Left ventricle myocardium superior (tissue), 1 donor: Measurements from ENCODE around the gene CXorf58. TPM values are rescaled to one million over a fixed set of nuclear protein-coding genes. Genes with fewer than 3 reads are reported as not detected.
"Not testable (repeated sequence)": the region's sequence is repeated elsewhere in the genome, so short reads cannot be mapped to it uniquely, and the experiment has no call there.

Experiments used
- ATAC-seq: fragments of 200-7000 bp; cut with Tn5 transposase; one replicate; pipeline ENCODE4 v1.9.1; 2020; ENCODE audit warnings: mild to moderate bottlenecking, moderate library complexity
- DNase-seq: peaks from one replicate; pipeline ENCODE4 v3.0.0-alpha.2; 2020
- intact Hi-C: fragments of 100-400 bp; cut with micrococcal nuclease; formaldehyde crosslinking; loops from one replicate; pipeline ENCODE4 v1.11.0; 2022
- total RNA-seq: library from RNA; stranded (reverse); fragmentation: NEBNext Ultra II Directional; extraction: Animal tissue kit (Norgen Biotek cat#: 25700); gene quantifications from one replicate; pipeline ENCODE4 v1.2.1, GENCODE V29; 2021
- donor health status: DM: no; HTN: yes; CAD: no; lungs with severe emphysema.

Gene CXorf58
- total RNA-seq, 1 donor from 2014 or later, result not detected

DNA sequence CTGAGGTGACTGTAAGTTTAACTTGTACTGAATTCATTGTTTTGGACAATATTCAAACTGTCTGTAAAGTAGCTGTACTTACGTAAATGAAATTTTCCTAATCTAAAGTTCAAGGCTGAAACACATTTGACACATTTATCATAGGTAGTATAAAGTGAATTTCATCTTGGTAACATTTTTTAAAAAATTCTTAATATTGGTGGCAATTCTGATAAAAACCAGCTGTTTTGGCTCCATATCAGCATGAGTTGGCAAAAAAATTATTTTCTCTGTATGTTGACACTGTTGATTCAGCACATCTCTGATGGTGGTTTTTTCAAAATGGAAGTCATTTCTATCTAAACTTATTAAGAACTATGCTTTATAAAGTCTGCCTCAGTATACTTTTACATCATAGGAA is 30.9 kb downstream of the CXorf58 start:
- DNase-seq (no peak), ATAC-seq (no peak)
- intact Hi-C loops, result no loop called here

DNA sequence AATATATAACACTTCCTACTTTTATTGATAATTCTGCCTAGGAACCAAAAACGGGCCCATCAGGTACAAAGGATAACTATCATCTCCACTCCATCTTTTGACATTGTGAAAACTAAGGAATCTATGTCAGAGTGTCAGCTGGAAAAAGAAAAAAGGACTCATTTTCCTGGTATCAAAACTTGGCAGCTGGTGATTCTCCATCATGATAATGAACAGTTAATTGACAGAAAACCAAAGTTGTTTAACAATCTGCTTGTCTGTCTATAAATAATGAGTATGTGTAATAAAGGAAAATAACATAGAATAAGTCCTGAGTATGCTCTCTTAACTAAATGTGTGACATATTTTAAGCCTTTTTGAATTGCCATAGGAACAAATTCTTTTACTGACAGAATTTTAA is 31.4 kb downstream of the CXorf58 start:
- DNase-seq, result no peak
- intact Hi-C loops, result no loop called here
- no peak for ATAC-seq

DNA sequence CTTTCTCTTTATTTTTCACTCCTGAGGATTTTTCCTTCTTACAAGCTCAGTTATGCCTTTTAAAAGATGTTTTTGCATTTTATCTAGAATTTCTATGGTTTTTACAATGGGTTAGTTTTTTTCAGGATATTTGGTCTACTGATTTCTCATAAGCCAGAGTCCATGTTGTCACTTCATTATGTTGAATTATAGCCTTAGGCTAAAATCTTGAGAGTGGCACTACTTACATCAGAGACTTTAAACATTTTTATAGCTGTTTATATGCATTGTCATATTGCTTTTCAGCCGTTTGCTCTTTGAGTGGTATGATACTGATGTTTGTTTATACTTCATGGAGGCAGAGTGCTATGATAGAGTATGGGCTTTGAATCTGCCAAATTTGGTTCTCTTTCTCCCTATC is 36.4 kb downstream of the CXorf58 start:
- DNase-seq (no peak), ATAC-seq (no peak)
- intact Hi-C loops, result no loop called here

DNA sequence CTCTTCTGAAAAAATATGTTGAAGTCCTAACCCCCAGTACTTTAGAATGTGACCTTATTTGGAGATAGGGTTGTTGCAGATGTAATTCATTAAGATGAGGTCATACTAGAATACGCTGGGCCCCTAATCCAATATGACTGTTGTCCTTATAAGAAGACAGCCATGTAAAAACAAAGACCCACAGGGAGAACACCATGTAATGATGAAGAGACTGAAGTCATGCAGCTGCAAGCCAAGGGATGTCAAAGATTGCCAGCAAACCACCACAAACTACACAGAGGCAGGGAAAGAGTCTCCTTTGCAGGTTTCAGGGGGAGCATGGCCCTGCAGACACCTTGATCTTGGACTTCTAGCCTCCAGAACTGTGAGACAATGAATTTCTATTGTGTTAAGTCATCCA is 37.4 kb downstream of the CXorf58 start:
- intact Hi-C loops, result no loop called here
- ATAC-seq (no peak), DNase-seq (no peak)

DNA sequence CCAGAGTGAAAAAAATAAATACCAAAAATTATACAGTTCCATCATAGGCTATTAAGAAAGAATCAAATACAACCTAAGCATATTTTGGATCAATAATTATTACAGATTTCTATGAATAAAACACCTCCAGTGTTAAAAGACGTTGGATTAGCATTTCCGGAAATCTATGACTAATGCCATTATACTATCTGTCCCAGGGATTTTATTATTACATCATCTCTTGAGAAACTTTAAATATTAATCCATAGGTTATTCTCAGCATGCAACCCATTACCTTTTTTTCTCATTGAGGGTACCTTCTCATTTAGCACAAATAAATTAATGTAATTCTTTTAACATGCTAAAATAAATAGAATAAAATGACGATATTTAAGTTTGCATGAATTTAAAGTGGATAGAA is 44.6 kb downstream of the CXorf58 start:
- no peak for ATAC-seq
- DNase-seq, result no peak
- intact Hi-C loops, result no loop called here

DNA sequence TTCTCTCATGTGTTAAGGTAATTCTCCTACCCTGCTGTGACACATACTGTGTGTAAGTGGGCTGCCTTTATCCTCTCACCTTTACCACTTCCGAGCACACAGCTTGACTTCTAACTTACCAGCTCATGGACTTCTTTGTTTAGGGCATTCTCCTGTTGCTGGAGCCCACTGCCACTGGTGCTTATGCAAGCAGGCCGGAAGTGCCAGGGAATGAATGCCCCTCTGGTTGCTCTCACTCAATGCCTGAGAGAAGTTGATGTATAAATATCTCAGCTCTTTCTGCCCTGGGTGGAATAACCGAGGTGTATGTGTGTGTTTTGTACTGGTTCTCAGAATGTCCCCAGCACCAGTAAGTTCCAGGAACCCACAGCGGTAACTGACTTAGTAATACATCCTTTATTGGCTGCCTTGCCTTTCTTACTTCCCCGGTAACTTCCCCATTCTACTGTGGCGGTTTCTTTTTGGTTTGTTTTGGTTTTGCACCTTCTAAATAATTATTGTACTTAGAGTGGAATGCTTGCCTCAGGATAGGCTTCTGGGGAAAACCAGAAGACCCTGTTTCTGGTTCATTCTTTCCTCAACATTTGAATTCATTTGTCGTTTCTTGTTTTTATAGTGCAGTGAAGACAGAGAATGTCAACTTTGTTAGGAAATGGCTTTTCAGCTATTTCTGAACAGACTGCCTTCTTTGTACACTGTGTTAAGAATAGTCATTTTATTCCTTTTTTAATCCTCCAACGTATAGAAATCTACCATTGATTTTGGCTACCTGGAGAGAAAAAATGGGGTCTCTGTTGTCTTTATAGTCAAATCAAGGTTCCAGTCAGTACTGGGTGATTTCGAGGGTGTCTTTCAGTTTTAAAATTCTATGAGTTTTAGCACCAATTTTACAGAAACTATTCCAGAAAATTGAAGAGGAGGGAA is 45.4 kb downstream of the CXorf58 start:
- intact Hi-C loops, result no loop called here
- no peak for ATAC-seq
- no peak for DNase-seq

DNA sequence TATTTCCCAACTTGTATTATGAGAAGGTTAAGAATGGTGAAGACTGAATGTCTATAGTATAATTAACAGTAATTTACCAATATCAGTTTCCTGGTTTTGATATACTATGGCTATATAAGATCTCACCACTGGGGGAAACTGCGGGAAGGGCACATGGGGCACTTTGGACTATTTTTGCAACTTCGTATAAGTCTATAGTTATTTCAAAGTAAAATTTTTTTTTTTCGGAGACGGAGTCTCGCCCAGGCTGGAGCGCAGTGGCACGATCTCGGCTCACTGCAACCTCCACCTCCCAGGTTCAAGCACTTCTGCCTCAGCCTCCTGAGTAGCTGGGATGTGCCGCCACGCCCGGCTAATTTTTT is 46.1 kb downstream of the CXorf58 start:
- no peak for ATAC-seq
- DNase-seq, result no peak
- intact Hi-C loops, result no loop called here

DNA sequence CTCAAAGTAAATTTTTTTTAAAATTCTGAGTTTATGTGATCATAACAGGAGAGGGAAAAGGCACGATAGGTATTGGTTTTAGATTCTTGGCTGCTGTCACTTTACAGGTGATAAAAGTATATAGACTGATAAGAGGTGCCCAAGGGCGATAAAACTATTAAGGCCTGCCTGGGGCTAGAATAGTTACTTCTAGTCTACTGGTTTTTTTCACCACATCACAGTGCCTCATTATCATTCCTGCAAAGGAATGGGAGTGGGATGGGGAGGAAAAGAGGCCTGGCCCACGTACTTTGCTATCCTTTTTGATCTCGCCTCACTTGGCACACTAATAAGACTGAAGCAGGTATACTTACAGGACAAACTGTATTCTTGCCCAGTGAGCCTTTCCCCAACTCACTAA is 46.6 kb downstream of the CXorf58 start:
- ATAC-seq (no peak), DNase-seq (no peak)
- intact Hi-C loops, result no loop called here

DNA sequence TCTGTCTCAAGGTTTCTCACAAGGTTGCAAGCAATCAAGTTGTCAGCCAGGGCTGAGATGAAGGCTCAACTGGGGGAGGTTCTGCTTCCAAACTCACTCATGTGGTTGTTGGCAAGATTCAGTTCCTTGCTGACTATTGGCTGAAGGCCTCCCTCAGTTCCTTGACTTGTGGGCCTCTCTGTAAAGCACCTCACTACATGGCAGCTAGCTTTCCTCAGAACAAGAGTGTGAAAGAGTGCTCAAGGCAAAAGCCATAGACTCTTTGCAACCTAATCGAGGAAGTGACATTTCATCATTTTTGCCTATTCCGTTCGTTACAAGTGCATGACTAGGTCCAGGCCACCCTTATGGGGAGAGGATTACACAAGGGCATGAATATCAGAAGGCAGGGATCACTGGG is 52.0 kb downstream of the CXorf58 start:
- intact Hi-C loops, result no loop called here
- ATAC-seq, result no peak
- DNase-seq, result no peak

DNA sequence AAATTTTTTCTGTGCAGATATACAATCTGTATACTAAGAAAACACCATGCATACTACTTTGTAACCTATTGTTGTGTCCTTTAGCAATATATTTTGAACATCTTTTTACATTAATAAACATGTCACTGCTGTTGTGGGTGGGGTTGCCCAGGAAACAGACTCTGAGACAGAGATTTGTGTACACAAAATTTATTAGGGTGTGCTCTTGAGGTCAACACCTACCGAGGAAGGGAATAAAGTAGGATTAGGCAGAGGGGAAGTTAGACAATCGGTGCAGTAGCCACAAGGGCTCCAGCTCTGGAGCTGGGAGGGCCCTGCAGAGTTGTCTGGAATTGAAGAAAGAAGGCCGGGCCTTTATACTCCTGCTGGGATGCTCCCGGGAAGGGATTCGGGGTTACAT is 56.4 kb downstream of the CXorf58 start:
- no peak for DNase-seq
- ATAC-seq, result no peak
- intact Hi-C loops, result no loop called here

DNA sequence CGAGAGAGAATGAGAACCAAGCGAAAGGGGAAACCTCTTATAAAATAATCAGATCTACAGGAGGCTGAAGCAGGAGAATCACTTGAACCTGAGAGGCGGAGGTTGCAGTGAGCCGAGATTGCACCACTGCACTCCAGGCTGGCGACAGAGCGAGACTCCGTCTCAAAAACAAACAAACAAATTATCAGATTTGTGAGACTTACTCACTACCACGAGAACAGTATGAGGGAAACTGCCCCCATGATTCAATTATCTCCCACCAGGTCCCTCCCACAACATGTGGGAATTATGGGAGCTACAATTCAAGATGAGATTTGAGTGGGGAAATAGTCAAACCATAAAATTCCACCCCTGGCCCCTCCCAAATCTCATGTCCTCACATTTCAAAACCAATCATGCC is 57.8 kb downstream of the CXorf58 start:
- DNase-seq, intact Hi-C loops, ATAC-seq: not testable (repeated sequence)

DNA sequence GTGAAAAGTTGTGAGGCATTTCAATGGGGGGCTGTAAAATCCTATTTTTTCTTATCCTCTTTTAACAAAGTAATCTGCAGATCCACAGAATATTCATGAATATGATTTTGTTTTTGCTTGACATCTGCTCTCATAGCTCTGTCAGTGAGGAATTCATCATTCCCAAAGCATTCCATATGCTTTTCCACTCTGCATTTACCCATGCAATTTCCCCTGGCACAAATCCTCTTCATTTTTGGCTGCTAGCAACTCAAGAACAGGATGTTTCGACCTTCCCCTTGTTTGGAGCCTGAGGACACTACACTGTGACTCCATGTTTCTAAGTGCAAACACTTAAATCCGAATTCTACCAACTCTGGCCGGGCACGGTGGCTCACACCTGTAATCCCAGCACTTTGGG is 70.7 kb downstream of the CXorf58 start:
- ATAC-seq (no peak), DNase-seq (no peak)
- intact Hi-C loops, result no loop called here

DNA sequence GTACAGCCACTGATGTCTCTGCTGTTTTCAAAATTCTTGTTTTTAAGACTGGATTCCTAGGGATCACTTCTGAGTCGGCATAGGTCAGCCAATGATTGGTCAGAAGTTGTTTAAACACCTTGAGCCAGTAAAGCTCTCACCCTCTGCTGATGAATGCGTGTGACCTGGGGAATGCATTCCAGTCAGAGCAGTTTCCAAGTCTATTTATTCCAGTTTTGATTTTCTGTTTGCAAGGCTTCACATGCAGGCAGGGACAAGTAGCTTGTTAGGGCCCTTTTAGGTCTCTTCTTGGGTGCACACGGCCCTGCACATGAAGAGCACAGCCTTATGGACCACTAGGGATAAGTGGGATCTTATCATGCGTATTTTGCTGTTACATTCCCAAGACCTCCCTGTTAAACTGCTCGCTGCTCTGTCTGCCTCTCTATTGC is 72.2 kb downstream of the CXorf58 start:
- DNase-seq, result no peak
- no peak for ATAC-seq
- intact Hi-C loops, result no loop called here

DNA sequence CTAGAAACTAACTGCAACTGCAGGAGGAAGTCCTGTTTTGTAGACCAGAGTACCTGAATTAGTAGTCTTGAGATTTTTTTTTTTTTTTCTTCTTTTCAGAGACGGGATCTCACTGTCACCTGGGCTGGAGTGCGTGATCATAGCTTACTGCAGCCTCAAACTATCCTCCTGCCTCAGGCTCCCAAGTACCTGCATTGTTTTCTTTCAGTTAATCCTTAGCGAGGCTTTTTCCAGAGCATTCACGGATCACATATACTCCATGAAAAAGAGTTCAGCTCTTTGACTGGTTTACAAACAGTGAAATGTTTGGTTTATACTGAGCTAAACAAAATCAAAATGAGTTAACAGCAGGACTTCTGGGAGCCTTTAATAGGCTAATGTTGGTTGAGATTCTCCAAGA is 73.4 kb downstream of the CXorf58 start:
- ATAC-seq (no peak), DNase-seq (no peak)
- intact Hi-C loops, result no loop called here

DNA sequence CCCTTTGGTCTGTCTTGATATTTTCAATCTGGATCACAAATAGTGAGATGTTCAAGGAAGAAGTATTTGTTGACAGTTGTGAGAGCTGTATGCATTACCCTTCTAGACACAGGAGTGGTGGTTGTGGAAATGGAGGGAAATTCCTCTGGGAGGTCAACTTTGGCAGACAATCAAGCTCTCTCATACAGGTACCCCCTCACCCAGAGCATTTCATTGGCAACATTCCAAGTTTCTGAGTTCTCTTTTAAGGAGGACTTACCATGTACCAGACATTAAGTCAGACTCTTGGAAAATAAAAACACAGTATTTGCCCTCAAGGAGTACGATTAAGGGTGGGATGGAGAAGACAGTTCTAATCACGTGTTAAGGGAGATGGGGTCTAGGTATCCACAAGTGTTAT is 73.9 kb downstream of the CXorf58 start:
- ATAC-seq, result no peak
- intact Hi-C loops, result no loop called here
- DNase-seq, result no peak

DNA sequence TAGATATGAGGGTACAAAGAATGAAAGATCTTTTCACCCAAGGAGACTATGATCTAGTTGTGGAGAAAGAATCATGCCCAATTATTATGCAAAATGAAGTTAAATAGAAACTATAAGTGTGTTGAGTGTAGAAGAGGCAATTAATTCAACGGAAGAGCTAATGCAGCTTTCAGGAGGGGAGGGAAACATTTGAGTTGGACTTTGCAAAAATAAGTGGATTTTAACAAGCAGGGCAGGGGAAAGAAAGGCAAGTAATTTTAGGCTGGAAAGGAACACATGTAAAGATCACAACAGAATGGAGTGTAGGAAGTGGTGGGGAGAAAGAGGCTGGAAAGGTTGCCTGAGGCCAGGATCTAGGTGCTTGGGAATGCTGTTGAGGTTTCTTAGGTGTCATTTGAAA is 75.1 kb downstream of the CXorf58 start:
- intact Hi-C loops, result no loop called here
- ATAC-seq (no peak), DNase-seq (no peak)

Other genes with a start within 250 kb of the CXorf58 start
- gene PRDX4, start 240.5 kb upstream of the CXorf58 start, total RNA-seq, result 43.6 TPM
- gene ACOT9, start 164.7 kb upstream of the CXorf58 start, total RNA-seq, result 41.8 TPM
- gene SAT1, start 124.8 kb upstream of the CXorf58 start, total RNA-seq, result 145 TPM
- gene APOO, start 68 bp upstream of the CXorf58 start, total RNA-seq, result 105 TPM
- gene KLHL15, start 119.2 kb downstream of the CXorf58 start, total RNA-seq, result 6.5 TPM
- 76.8 TPM for gene EIF2S3, start 146.9 kb downstream of the CXorf58 start, total RNA-seq
- 35.3 TPM for gene ZFX, start 241.7 kb downstream of the CXorf58 start, total RNA-seq